T-cell (primary cell): ENCODE results near the gene MEGF8. TPM values are rescaled to one million over a fixed set of nuclear protein-coding genes. Genes with fewer than 3 reads are reported as not detected.

Source experiments
- ATAC-seq, 4 experiments: fragments of 200-7000 bp in 3 of 4; fragments of 150-1000 bp in 1 of 4; cut with Tn5 transposase; replicated peaks in 1 of 4; 1 replicate in 3 of 4; 2 replicates in 1 of 4; pipeline ENCODE4 v1.10.0; 2021; ENCODE audit warnings: moderate library complexity in 3 of 4, mild to moderate bottlenecking in 2 of 4, moderate number of reproducible peaks in 1 of 4
- CTCF ChIA-PET, 2 donors: fragments of 300-600 bp; sonication (Branson Sonifier 250); formaldehyde crosslinking; loops; one replicate each; lab custom pipeline; 2022; ENCODE audit warnings: antibody characterized with exemption in 2 of 2; lab: Charles Lee
- POLR2A ChIA-PET, 2 donors: fragments of 300-600 bp; sonication (Branson Sonifier 250); formaldehyde crosslinking; loops; one replicate each; lab custom pipeline; 2022; ENCODE audit warnings: antibody characterized with exemption in 2 of 2; lab: Charles Lee
- DNase-seq, 35 experiments: peaks; one replicate each; pipeline versions ENCODE4 v3.0.0 to v3.0.0-alpha.2; 2013 to 2023
- H3K27ac ChIP-seq: one replicate; pipeline ENCODE4 v1.5.1; 2013; ENCODE audit warnings: low read length
- H3K27me3 ChIP-seq, 2 experiments: replicated peaks in 1 of 2; 1 replicate in 1 of 2; 2 replicates in 1 of 2; pipeline versions ENCODE4 v1.6.1 to v1.7.0; 2013; ENCODE audit warnings: low read length in 1 of 2, mixed read lengths in 1 of 2; ENCODE audit not compliant: control insufficient read depth in 2 of 2, insufficient read depth in 2 of 2; ENCODE audit errors: extremely low read depth in 1 of 2
- H3K36me3 ChIP-seq, 2 donors: 1 replicate in 1 of 2; 2 replicates in 1 of 2; pipeline versions ENCODE4 v1.6.1 to v1.7.0; 2013; ENCODE audit warnings: low read length in 1 of 2; ENCODE audit not compliant: control insufficient read depth in 2 of 2, insufficient read depth in 1 of 2; ENCODE audit errors: extremely low read depth in 1 of 2
- H3K4me1 ChIP-seq, 2 experiments: 1 replicate in 1 of 2; 2 replicates in 1 of 2; pipeline versions ENCODE4 v1.6.1 to v1.7.0; 2013; ENCODE audit warnings: low read length in 2 of 2, mixed read lengths in 1 of 2; ENCODE audit not compliant: insufficient read depth in 2 of 2, control insufficient read depth in 1 of 2; ENCODE audit errors: extremely low read depth in 1 of 2
- H3K4me3 ChIP-seq, 2 donors: 1 replicate in 1 of 2; 2 replicates in 1 of 2; pipeline versions ENCODE4 v1.5.1 to v1.7.0; 2013; ENCODE audit warnings: mild to moderate bottlenecking in 2 of 2, low read length in 1 of 2, moderate library complexity in 1 of 2; ENCODE audit not compliant: control insufficient read depth in 1 of 2; ENCODE audit errors: extremely low read depth in 1 of 2
- H3K9me3 ChIP-seq: 2 replicates; pipeline ENCODE4 v1.7.0; 2013
- H3K27ac Mint-ChIP-seq, 2 donors: one replicate each; pipeline ENCODE4 v1.8.0; 2020 to 2021; ENCODE audit warnings: mild to moderate bottlenecking in 2 of 2, mixed read lengths in 2 of 2
- H3K27me3 Mint-ChIP-seq, 2 donors: one replicate each; pipeline ENCODE4 v1.8.0; 2021 to 2022; ENCODE audit warnings: mixed read lengths in 2 of 2
- H3K36me3 Mint-ChIP-seq: one replicate; pipeline ENCODE4 v1.8.0; 2021; ENCODE audit warnings: mixed read lengths
- H3K4me1 Mint-ChIP-seq, 3 donors: one replicate each; pipeline ENCODE4 v1.8.0; 2020 to 2022; ENCODE audit warnings: mixed read lengths in 3 of 3, mild to moderate bottlenecking in 1 of 3
- H3K4me3 Mint-ChIP-seq, 3 donors: one replicate each; pipeline ENCODE4 v1.8.0; 2020 to 2022; ENCODE audit warnings: mild to moderate bottlenecking in 3 of 3, mixed read lengths in 3 of 3, moderate library complexity in 3 of 3
- H3K9me3 Mint-ChIP-seq, 3 donors: one replicate each; pipeline ENCODE4 v1.8.0; 2020 to 2022; ENCODE audit warnings: mixed read lengths in 3 of 3
- WGBS: methylation state at CpG from one replicate; pipeline ENCODE4 v1.1.5; 2013; ENCODE audit warnings: missing lambda C conversion rate; ENCODE audit not compliant: insufficient coverage; 5-methylcytosine and 5-hydroxymethylcytosine counted together
- total RNA-seq, 35 experiments: library from RNA in 6 of 35; stranded (reverse) in 6 of 35; fragments of 120-200 nt in 1 of 35; gene quantifications; one replicate each; pipeline versions ENCODE4 v1.2.1 to v1.2.4 and lab custom pipeline; 2013 to 2026

MEGF8 gene
- total RNA-seq, 5 donors from 2014 or later (not counting 1 experiment from before 2014, with no cell fraction given), result 5.2 to 11.4 (median 9.6) TPM

DNA sequence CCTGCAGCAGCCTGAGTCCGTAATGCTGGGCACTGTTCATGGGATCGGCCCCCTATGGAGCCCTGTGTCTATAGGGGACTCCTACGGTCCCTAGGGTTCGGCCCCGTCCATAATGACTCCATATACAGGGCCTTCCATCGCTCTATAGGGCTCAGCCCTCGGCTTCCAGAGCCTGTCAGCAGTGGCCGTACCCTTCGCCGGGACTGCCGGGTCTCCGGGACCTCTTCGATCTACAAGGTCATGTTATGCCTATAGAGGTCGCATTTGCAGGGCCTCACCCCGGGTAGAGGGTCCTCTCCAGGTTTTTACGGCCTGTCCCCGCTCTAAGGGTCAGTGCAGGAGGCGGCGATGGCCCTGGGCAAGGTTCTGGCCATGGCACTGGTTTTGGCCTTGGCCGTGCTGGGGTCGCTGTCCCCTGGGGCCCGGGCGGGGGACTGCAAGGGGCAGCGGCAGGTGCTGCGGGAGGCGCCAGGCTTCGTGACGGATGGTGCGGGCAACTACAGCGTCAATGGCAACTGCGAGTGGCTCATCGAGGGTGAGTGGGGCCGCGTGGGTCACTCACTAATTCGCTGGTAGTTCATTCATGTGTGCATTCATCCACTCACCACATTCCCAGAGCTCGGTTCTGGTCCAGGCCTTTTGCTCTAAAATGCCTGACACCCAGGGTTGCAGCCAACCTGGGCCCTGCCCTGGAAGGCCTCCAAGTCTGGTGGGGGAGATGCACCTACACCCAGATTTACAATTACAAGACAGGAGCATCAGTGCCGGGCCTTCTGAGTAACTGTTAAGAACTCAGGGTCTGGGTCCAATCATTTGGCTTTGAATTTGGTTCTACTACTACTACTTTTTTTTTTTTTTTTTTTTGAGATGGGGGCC, 699 bp downstream of the MEGF8 start:
- Mint-ChIP-seq H3K9me3 (no peaks in the 10 kb centered on the region), H3K4me1 (peaks cover 17 to 32% (median 25%) of the 10 kb centered on the region in 3 donors)
- peak in 10 of 35 experiments; percentile 4 to 43 (median 20) for DNase-seq

DNA sequence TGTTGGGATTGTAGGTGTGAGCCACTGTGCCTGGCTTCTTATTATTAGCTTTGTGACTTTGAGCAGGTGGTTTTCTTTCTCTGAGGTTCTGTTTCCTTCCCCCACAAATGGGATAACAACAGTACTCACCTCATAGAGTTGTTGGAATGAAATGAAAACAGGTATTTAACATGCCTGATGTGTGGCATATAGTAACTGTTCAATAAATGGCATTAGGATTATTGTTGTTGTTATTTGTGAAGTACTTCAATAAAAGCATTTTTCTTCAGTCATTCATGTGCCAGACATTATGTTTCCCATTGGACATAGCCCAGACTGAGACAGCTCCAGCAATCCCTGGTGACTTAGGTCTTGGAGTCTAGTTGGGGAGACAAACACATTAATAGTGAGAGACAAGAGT, 1.5 kb downstream of the MEGF8 start:
- DNase-seq (no peak), ATAC-seq (no peak)
- H3K27me3 ChIP-seq, result peaks cover 0 to 21% of the 10 kb centered on the region in 2 experiments
- H3K27ac Mint-ChIP-seq, result no peak overlapping the region
- peaks cover 15% of the 10 kb centered on the region in 2 donors for H3K27me3 Mint-ChIP-seq
- no peak overlapping the region for H3K4me3 ChIP-seq
- CTCF ChIA-PET, result no interaction called here
- no peak overlapping the region for H3K27ac ChIP-seq
- no peaks in the 10 kb centered on the region for H3K9me3 Mint-ChIP-seq
- H3K9me3 ChIP-seq, result no peaks in the 10 kb centered on the region
- H3K4me1 ChIP-seq, result peaks cover 8 to 27% of the 10 kb centered on the region in 2 experiments
- peak overlapping the region; percentile 88 to 97 (median 89) for H3K4me3 Mint-ChIP-seq
- peaks cover 17 to 32% (median 25%) of the 10 kb centered on the region in 3 donors for H3K4me1 Mint-ChIP-seq
- no peaks in the 10 kb centered on the region for H3K36me3 Mint-ChIP-seq
- POLR2A ChIA-PET, result interaction anchor here in 1 of 2 donors (0.7 kb wide), 1 partner anchor 619 kb away, joined by 3 read pairs; the partner anchor contains the start of gene CEACAM5
- peaks cover 0 to 4% of the 10 kb centered on the region in 2 donors for H3K36me3 ChIP-seq

More for the DNA sequence above, 699 bp downstream of the MEGF8 start:
- peaks cover 15% of the 10 kb centered on the region in 2 donors for H3K27me3 Mint-ChIP-seq
- ChIA-PET POLR2A (interaction anchor here in 1 of 2 donors (0.7 kb wide), 1 partner anchor 618 kb away, joined by 3 read pairs; the partner anchor contains the start of gene CEACAM5), CTCF (no interaction called here)
- ATAC-seq, result peak; percentile 7 to 23 (median 12)
- Histone ChIP-seq H3K36me3 (peaks cover 0 to 4% of the 10 kb centered on the region in 2 donors), H3K27ac (peak overlapping the region; percentile 52), H3K4me1 (peaks cover 8 to 27% of the 10 kb centered on the region in 2 experiments), H3K9me3 (no peaks in the 10 kb centered on the region), H3K27me3 (peaks cover 0 to 24% of the 10 kb centered on the region in 2 experiments), H3K4me3 (peak overlapping the region; percentile 92)
- H3K27ac Mint-ChIP-seq, result peak overlapping the region; percentile 55 to 80
- peak overlapping the region; percentile 88 to 97 (median 89) for H3K4me3 Mint-ChIP-seq
- no peaks in the 10 kb centered on the region for H3K36me3 Mint-ChIP-seq
- WGBS, result 19% methylated on average over 32 of the region's 37 CpGs

DNA sequence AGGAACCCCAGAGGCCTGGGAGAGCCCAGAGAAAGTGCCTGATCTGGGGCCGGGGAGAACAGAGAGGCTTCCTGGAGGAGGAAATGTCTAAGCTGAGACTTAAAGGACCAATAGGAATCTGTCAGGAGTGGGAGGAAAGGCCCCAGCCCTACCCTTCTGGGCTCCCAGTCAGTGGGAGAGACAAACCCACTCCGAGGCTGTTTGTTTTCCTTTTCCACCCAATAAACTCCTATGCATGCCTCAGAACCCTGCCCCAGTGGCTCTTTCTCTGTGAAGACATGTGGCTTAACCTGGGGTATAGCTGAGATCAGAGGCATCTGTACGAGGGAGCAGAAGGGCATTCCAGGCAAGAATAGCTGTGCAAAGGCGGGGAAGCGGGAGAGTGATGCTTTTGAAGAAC, 1.9 kb downstream of the MEGF8 start:
- no peak overlapping the region for H3K27ac ChIP-seq
- peaks cover 15% of the 10 kb centered on the region in 2 donors for H3K27me3 Mint-ChIP-seq
- H3K36me3 Mint-ChIP-seq, result no peaks in the 10 kb centered on the region
- POLR2A ChIA-PET, result no interaction called here
- ATAC-seq (no peak), DNase-seq (no peak)
- H3K36me3 ChIP-seq, result peaks cover 0 to 4% of the 10 kb centered on the region in 2 donors
- H3K4me1 ChIP-seq, result peaks cover 8 to 27% of the 10 kb centered on the region in 2 experiments
- H3K9me3 ChIP-seq, result no peaks in the 10 kb centered on the region
- CTCF ChIA-PET, result no interaction called here
- peak overlapping the region in 1 of 3 donors; percentile 88 for H3K4me3 Mint-ChIP-seq
- no peak overlapping the region for H3K27ac Mint-ChIP-seq
- WGBS, result 100% methylated on average over 4 of the region's 5 CpGs
- H3K4me1 Mint-ChIP-seq, result peaks cover 17 to 32% (median 25%) of the 10 kb centered on the region in 3 donors
- no peaks in the 10 kb centered on the region for H3K9me3 Mint-ChIP-seq
- H3K27me3 ChIP-seq, result peaks cover 0 to 17% of the 10 kb centered on the region in 2 experiments
- no peak overlapping the region for H3K4me3 ChIP-seq

DNA sequence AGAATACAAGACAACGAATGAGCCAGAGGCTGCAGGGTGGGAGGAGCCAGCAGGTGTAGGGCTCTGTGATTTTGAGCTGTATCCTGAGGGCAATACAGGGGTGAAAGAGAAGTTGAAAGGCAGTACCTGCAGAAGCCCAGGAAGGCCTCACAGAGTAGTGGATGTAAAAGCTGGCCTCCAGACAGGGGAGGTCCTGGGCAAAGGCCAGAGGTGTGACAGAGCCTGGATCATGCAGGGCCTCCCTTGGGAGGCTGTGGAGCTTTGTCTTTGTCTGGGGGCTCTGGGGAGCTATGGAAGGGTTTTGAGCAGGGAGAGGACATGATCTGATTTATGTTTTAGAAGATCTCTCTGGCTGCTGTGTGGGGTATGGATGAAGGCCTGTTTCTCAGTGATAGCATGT, 2.7 kb downstream of the MEGF8 start:
- no peak for DNase-seq
- H3K27me3 ChIP-seq, result peaks cover 0 to 16% of the 10 kb centered on the region in 2 experiments
- peaks cover 17 to 32% (median 25%) of the 10 kb centered on the region in 3 donors for H3K4me1 Mint-ChIP-seq
- H3K27ac Mint-ChIP-seq, result no peak overlapping the region
- H3K4me3 ChIP-seq, result no peak overlapping the region
- no peak overlapping the region for H3K27ac ChIP-seq
- H3K27me3 Mint-ChIP-seq, result peaks cover 11 to 12% of the 10 kb centered on the region in 2 donors
- no peak for ATAC-seq
- no peaks in the 10 kb centered on the region for H3K9me3 Mint-ChIP-seq
- H3K36me3 ChIP-seq, result peaks cover 0 to 4% of the 10 kb centered on the region in 2 donors
- H3K4me1 ChIP-seq, result peaks cover 8 to 27% of the 10 kb centered on the region in 2 experiments
- H3K4me3 Mint-ChIP-seq, result no peak overlapping the region
- POLR2A ChIA-PET, result no interaction called here
- CTCF ChIA-PET, result interaction anchor here in 1 of 2 donors (0.6 kb wide), 1 partner anchor 110 kb away, joined by 3 read pairs; no protein-coding TSS in a partner anchor
- WGBS, result no CpG with 5 or more reads among the region's 1 CpG
- no peaks in the 10 kb centered on the region for H3K36me3 Mint-ChIP-seq
- no peaks in the 10 kb centered on the region for H3K9me3 ChIP-seq

DNA sequence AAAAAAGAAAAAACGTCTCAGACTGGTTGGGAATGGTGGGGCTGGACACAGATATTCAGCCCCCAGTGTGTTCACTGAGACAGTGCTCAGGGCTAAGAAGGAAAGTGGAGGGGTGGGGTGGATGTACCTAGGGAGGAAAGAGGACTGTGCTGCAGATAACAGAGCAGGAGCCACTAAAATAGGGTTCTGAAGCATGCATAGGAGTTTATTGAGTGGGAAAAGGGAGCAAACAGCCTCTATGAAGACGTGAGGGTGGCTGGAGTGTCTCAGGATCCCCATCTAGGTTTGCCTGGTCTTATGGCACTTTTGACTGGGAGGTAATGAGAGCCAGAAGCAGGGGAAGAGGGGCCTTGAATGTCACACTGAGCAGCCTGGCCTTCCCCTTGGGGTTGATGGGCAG, 3.4 kb downstream of the MEGF8 start:
- Mint-ChIP-seq H3K4me3 (no peak overlapping the region), H3K9me3 (no peaks in the 10 kb centered on the region), H3K4me1 (peaks cover 17 to 32% (median 23%) of the 10 kb centered on the region in 3 donors), H3K27me3 (peaks cover 6 to 7% of the 10 kb centered on the region in 2 donors), H3K36me3 (no peaks in the 10 kb centered on the region), H3K27ac (no peak overlapping the region)
- H3K9me3 ChIP-seq, result no peaks in the 10 kb centered on the region
- peaks cover 0 to 4% of the 10 kb centered on the region in 2 donors for H3K36me3 ChIP-seq
- H3K4me3 ChIP-seq, result no peak overlapping the region
- no peak overlapping the region for H3K27ac ChIP-seq
- ChIA-PET POLR2A (no interaction called here), CTCF (interaction anchor here in 1 of 2 donors (0.6 to 1.0 kb wide), 2 partner anchors 109 to 237 kb away, joined by 3 to 4 read pairs; no protein-coding TSS in a partner anchor)
- H3K4me1 ChIP-seq, result peaks cover 8 to 27% of the 10 kb centered on the region in 2 experiments
- DNase-seq, result no peak
- 71% methylated on average over 2 of the region's 2 CpGs for WGBS
- peaks cover 0 to 10% of the 10 kb centered on the region in 2 experiments for H3K27me3 ChIP-seq
- ATAC-seq, result no peak

DNA sequence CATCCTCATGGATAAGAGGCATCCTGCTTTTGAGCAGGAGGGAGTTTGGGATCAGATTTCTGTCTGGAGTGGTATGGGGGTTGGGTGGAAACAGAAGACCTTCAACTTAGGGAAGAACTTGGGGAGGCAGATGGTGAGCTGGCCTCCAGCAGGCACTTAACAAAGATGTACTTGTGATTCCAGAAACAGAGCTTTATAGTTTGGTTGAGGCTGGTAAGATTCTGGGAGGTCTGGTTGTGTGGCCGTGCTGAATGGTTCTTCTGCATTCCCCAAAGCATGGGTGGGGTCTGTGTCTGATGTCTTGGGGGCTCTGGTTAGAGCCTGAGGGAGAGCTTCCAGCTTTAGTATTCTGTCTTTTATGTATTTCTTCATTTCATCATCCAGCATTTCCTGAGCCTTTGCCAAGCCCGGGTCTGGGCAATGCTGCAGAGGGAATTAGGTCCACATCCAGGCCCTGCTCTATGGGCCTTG, 4.8 kb downstream of the MEGF8 start:
- ATAC-seq (no peak), DNase-seq (no peak)
- WGBS, result no CpG with 5 or more reads among the region's 2 CpGs
- H3K9me3 ChIP-seq, result no peaks in the 10 kb centered on the region
- no peak overlapping the region for H3K4me3 Mint-ChIP-seq
- H3K27me3 Mint-ChIP-seq, result peaks cover 0 to under 1% of the 10 kb centered on the region in 2 donors
- no peak overlapping the region for H3K4me3 ChIP-seq
- no peak overlapping the region for H3K27ac Mint-ChIP-seq
- ChIA-PET POLR2A (interaction anchor here in 1 of 2 donors (0.6 kb wide), 1 partner anchor 240 kb away, joined by 5 read pairs; no protein-coding TSS in a partner anchor), CTCF (interaction anchor here in 1 of 2 donors (0.5 to 0.6 kb wide), 2 partner anchors 136 to 232 kb away, joined by 4 read pairs; no protein-coding TSS in a partner anchor)
- no peaks in the 10 kb centered on the region for H3K27me3 ChIP-seq
- no peak overlapping the region for H3K27ac ChIP-seq
- H3K4me1 Mint-ChIP-seq, result peaks cover 12 to 25% (median 17%) of the 10 kb centered on the region in 3 donors
- H3K4me1 ChIP-seq, result peaks cover 3 to 14% of the 10 kb centered on the region in 2 experiments
- no peaks in the 10 kb centered on the region for H3K36me3 Mint-ChIP-seq
- H3K36me3 ChIP-seq, result peaks cover 0 to 4% of the 10 kb centered on the region in 2 donors
- H3K9me3 Mint-ChIP-seq, result no peaks in the 10 kb centered on the region
